Endothelial cell (in vitro differentiated cells): ENCODE results near the gene FOXP2. TPM values are rescaled to one million over a fixed set of nuclear protein-coding genes. Genes with fewer than 3 reads are reported as not detected.

ENCODE experiments used
- DNase-seq: peaks from one replicate; pipeline ENCODE4 v3.0.0; 2021; ENCODE audit warnings: low spot score
- H3K27ac Mint-ChIP-seq: one replicate; pipeline ENCODE4 v1.8.0; 2021; ENCODE audit warnings: mixed read lengths, inconsistent platforms; ENCODE audit not compliant: unreplicated experiment
- H3K27me3 Mint-ChIP-seq: one replicate; pipeline ENCODE4 v1.8.0; 2021; ENCODE audit warnings: mild to moderate bottlenecking, moderate library complexity, mixed read lengths, inconsistent platforms; ENCODE audit not compliant: unreplicated experiment
- H3K36me3 Mint-ChIP-seq: one replicate; pipeline ENCODE4 v1.8.0; 2021; ENCODE audit warnings: mild to moderate bottlenecking, low read depth, mixed read lengths, inconsistent platforms; ENCODE audit not compliant: unreplicated experiment
- H3K4me1 Mint-ChIP-seq: one replicate; pipeline ENCODE4 v1.8.0; 2021; ENCODE audit warnings: mild to moderate bottlenecking, mixed read lengths, inconsistent platforms; ENCODE audit not compliant: unreplicated experiment
- H3K4me3 Mint-ChIP-seq: one replicate; pipeline ENCODE4 v1.8.0; 2021; ENCODE audit warnings: mild to moderate bottlenecking, mixed read lengths, inconsistent platforms; ENCODE audit not compliant: unreplicated experiment
- H3K9me3 Mint-ChIP-seq: one replicate; pipeline ENCODE4 v1.8.0; 2021; ENCODE audit warnings: mixed read lengths, inconsistent platforms; ENCODE audit not compliant: unreplicated experiment
- CTCF ChIP-seq: fragments of 200-600 bp; sonication (generic); IDR thresholded peaks from one replicate; pipeline ENCODE4 v1.5.0; 2021; ENCODE audit warnings: antibody characterized with exemption; ENCODE audit not compliant: unreplicated experiment
- total RNA-seq: library from RNA; stranded (reverse); fragmentation: NEBNext Ultra II Directional; extraction: Animal tissue kit (Norgen Biotek cat#: 25700); gene quantifications from one replicate; pipeline ENCODE4 v1.2.1, GENCODE V29; 2021; ENCODE audit not compliant: unreplicated experiment

Gene FOXP2
- total RNA-seq, 1 donor from 2014 or later, result 9.1 TPM

- no peak overlapping the region for H3K27ac Mint-ChIP-seq
Observed at GRCh38 chr7:114548081-114548980, 133.7 kb downstream of the FOXP2 start.

DNA sequence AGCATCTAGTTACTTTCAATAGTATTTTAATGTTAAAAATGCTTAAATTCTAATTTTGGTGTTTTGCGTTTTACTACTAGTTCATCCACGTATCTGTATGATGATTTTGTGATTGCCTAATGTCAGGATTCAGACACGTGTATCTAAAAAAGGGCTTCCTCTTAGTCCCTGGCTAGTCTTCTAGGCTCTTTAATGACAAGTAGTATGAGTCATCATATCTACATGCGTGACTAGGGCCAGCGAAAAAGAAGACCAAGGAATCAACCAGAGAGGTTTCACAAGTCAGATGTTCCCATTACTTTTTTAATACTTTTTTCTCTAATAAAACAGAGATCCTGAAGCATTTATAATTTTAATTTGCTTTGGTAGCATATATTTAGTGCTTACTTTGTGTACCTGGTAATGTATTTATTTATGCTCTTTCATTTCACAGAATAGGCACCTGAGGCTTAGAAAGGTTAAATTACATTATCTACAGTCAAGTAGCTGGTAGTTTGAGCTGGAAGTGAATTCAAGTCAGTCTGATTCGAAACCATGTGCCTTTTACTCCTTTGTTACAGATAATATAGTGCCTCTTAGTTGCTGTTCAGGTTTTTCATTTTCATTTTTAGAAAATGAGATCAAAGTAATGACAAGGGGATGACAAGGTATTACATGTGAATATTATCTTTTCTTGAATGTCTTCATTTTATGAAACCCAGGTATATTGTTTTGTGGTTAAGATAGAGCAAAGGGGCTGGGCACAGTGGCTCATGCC lies 140.3 kb downstream of the FOXP2 start:
- Mint-ChIP-seq H3K4me3 (no peak overlapping the region), H3K4me1 (no peaks in the 10 kb centered on the region), H3K27me3 (no peaks in the 10 kb centered on the region), H3K9me3 (no peaks in the 10 kb centered on the region), H3K36me3 (no peaks in the 10 kb centered on the region), H3K27ac (no peak overlapping the region)
- DNase-seq, result no peak
- no peak for TF ChIP-seq CTCF

More at GRCh38 chr7:114548081-114548980, 133.7 kb downstream of the FOXP2 start:
- no peaks in the 10 kb centered on the region for H3K4me1 Mint-ChIP-seq
- H3K27me3 Mint-ChIP-seq, result no peaks in the 10 kb centered on the region
- H3K4me3 Mint-ChIP-seq, result no peak overlapping the region
- no peaks in the 10 kb centered on the region for H3K36me3 Mint-ChIP-seq
- DNase-seq, result no peak
- H3K9me3 Mint-ChIP-seq, result no peaks in the 10 kb centered on the region
- TF ChIP-seq CTCF, result no peak

GRCh38 chr7:114567416-114567815 lies 152.8 kb downstream of the FOXP2 start:
- Mint-ChIP-seq H3K4me1 (no peaks in the 10 kb centered on the region), H3K4me3 (no peak overlapping the region), H3K27ac (no peak overlapping the region), H3K27me3 (no peaks in the 10 kb centered on the region), H3K36me3 (no peaks in the 10 kb centered on the region), H3K9me3 (no peaks in the 10 kb centered on the region)
- no peak for DNase-seq
- no peak for TF ChIP-seq CTCF

GRCh38 chr7:114569220-114569619 lies 154.6 kb downstream of the FOXP2 start:
- Mint-ChIP-seq H3K4me1 (no peaks in the 10 kb centered on the region), H3K27ac (no peak overlapping the region), H3K36me3 (no peaks in the 10 kb centered on the region), H3K27me3 (no peaks in the 10 kb centered on the region), H3K4me3 (no peak overlapping the region), H3K9me3 (no peaks in the 10 kb centered on the region)
- no peak for DNase-seq
- no peak for TF ChIP-seq CTCF

DNA sequence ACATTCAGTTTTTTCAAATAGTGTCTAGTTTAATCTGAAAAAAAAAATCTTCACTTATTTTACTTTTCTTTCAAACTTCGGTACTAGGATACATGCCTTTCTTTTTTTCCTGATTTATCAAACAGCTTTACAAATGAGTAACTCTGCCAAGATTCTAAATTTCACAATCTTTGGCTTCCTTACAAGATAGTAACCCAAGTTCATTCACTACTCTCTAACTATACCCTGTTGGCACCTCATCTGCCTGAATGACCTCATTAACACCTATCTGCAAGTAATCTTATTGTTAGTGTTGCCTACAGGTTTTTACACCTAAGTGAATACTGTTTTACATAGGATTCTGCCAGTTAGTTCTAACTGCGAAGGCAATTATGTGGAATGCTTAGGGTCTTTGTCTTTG lies 159.8 kb downstream of the FOXP2 start:
- Mint-ChIP-seq H3K4me1 (no peaks in the 10 kb centered on the region), H3K4me3 (no peak overlapping the region), H3K27ac (no peak overlapping the region), H3K27me3 (no peaks in the 10 kb centered on the region), H3K9me3 (no peaks in the 10 kb centered on the region), H3K36me3 (no peaks in the 10 kb centered on the region)
- TF ChIP-seq CTCF, result no peak
- DNase-seq, result no peak
